GM18498 (cell line): ENCODE measurements around the gene G6PC1.

ENCODE experiments used
- ATAC-seq: cut with Tn5 transposase; IDR thresholded peaks from one replicate; pipeline ENCODE4 v1.9.1; 2021; ENCODE audit warnings: mild to moderate bottlenecking, moderate library complexity; ENCODE audit not compliant: unreplicated experiment

G6PC1 gene

GRCh38 chr17:42929497-42929844 lies 28.9 kb downstream of the G6PC1 start:
- no peak for ATAC-seq

GRCh38 chr17:42937712-42938596 lies 37.4 kb downstream of the G6PC1 start:
- no peak for ATAC-seq

- ATAC-seq: no peak
These were observed 43.6 kb downstream of the G6PC1 start for GRCh38 chr17:42944211-42944610.

GRCh38 chr17:42946812-42947211 lies 46.2 kb downstream of the G6PC1 start:
- no peak for ATAC-seq

- ATAC-seq: no peak
These were observed 49.6 kb downstream of the G6PC1 start for GRCh38 chr17:42950044-42950783.
